IPS-18a (cell line): ENCODE results near the gene RCOR3.

Experiments used
- H3K27ac ChIP-seq: one replicate; pipeline ENCODE4 v1.5.1; 2013; ENCODE audit warnings: low read length
- H3K27me3 ChIP-seq: one replicate; pipeline ENCODE4 v1.6.1; 2013; ENCODE audit warnings: mild to moderate bottlenecking, low read length; ENCODE audit not compliant: control insufficient read depth, insufficient read depth
- H3K36me3 ChIP-seq: one replicate; pipeline ENCODE4 v1.6.1; 2013; ENCODE audit warnings: low read depth, low read length; ENCODE audit not compliant: control insufficient read depth
- H3K4me1 ChIP-seq: one replicate; pipeline ENCODE4 v1.6.1; 2013; ENCODE audit warnings: low read depth, low read length; ENCODE audit not compliant: control insufficient read depth
- H3K4me3 ChIP-seq: one replicate; pipeline ENCODE4 v1.5.1; 2013; ENCODE audit warnings: low read length
- H3K9ac ChIP-seq: one replicate; pipeline ENCODE4 v1.6.1; 2013; ENCODE audit warnings: mild to moderate bottlenecking, low read length, moderate library complexity
- H3K9me3 ChIP-seq: one replicate; pipeline ENCODE4 v1.6.1; 2013; ENCODE audit warnings: low read depth, low read length; ENCODE audit not compliant: control insufficient read depth

The RCOR3 gene

GRCh38 chr1:211328084-211328694, 69.0 kb downstream of the RCOR3 start:
- Histone ChIP-seq H3K27ac (no peak overlapping the region), H3K9me3 (no peaks in the 10 kb centered on the region), H3K27me3 (peaks cover 10% of the 10 kb centered on the region), H3K4me3 (peak overlapping the region; percentile 75), H3K9ac (no peak overlapping the region), H3K36me3 (no peaks in the 10 kb centered on the region), H3K4me1 (peaks cover 20% of the 10 kb centered on the region)

GRCh38 chr1:211328866-211329475, 69.8 kb downstream of the RCOR3 start:
- H3K4me1 ChIP-seq = peaks cover 20% of the 10 kb centered on the region
- no peak overlapping the region for H3K9ac ChIP-seq
- no peaks in the 10 kb centered on the region for H3K36me3 ChIP-seq
- H3K4me3 ChIP-seq = no peak overlapping the region
- peaks cover 10% of the 10 kb centered on the region for H3K27me3 ChIP-seq
- H3K27ac ChIP-seq = no peak overlapping the region
- H3K9me3 ChIP-seq = no peaks in the 10 kb centered on the region

DNA sequence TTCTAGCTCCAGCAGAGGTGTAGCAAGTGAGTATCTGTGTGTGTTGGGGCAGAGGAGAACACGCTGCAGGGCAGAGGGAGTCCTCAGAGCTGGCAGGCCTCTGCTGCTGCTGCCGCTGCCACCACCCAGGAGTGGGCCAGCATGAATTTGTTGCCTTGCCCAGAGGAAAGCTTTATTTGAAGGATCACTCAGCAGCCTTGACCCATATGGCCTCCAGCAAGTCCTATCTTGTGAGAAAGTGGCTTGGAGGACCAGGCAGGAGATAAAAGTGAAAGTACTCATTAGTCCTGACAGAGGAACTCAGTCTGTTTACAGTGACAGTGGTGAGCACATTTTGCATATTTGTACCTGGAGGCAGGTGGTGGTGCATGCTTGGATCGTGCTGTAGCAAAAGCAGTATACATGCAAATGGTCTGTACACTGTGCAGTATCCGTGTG, 70.6 kb downstream of the RCOR3 start:
- H3K36me3 ChIP-seq = no peaks in the 10 kb centered on the region
- H3K9me3 ChIP-seq = no peaks in the 10 kb centered on the region
- H3K27ac ChIP-seq = no peak overlapping the region
- H3K9ac ChIP-seq = no peak overlapping the region
- no peak overlapping the region for H3K4me3 ChIP-seq
- H3K27me3 ChIP-seq = peaks cover 10% of the 10 kb centered on the region
- H3K4me1 ChIP-seq = peaks cover 20% of the 10 kb centered on the region

DNA sequence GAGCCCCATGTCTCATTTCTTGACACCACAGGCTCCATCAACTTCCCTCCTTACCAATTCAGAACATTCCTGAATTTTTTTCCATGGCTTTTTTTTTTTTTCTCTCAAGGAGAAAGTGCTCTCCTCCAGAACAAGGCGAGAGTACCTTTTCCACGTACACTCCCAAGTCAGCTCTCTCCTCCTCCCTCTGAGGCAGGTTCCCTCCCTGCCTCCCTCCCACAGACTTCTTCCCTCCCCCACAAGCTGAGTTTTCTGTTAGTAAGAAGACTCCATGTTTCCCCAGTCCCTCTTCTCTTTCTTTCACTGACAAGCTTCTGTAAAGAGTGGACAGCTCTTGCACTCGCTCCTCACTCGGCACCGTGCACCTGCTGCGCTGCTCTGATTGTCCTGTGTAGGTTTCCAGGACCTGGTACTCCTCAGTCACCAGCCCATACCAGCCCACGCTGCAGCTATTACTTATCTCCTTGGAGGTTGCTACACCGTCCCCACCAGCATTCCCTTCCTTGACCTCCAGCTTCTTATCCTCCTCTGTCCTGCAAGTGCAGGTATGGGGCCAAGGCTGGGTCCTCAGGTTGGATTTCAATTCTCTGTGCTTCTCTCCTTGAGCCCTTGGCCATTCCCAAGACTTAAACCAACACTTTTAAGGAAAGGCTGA, 71.2 kb downstream of the RCOR3 start:
- H3K4me3 ChIP-seq = no peak overlapping the region
- H3K9me3 ChIP-seq = no peaks in the 10 kb centered on the region
- H3K36me3 ChIP-seq = no peaks in the 10 kb centered on the region
- peaks cover 9% of the 10 kb centered on the region for H3K27me3 ChIP-seq
- no peak overlapping the region for H3K9ac ChIP-seq
- peaks cover 21% of the 10 kb centered on the region for H3K4me1 ChIP-seq
- no peak overlapping the region for H3K27ac ChIP-seq

DNA sequence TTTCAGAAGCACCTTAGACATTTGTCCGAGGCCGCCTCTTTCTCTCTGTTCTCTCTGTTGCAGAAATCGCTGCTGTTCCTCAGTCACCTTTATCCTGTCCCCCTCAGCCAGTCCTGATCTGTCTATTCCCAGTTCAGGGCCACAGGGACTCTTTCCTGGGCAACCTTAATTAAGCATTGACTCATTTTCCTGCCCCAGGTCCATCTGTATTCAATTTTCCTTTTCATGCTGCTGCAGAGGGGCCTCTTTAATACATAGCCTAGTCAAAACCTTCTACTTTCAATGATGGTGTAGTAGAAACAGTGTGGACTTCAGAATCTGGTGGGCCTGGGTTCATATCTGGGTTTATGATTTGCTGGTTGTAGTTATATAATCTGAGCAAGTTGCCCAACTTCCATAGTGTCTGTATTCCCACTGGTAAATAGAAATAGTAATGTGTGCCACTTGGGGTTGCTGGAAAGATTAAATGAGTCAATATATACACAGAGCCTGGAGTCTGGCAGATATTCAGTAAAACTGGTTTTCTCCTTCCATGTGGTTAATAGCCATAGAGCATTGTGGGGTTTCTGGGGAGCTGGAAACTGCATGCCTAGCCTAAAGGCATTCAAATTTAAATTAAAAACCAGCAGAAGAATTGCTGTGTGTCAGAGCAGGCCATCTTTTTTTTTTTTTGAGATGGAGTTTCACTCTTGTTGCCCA, 72.0 kb downstream of the RCOR3 start:
- H3K36me3 ChIP-seq = no peaks in the 10 kb centered on the region
- peaks cover 27% of the 10 kb centered on the region for H3K4me1 ChIP-seq

GRCh38 chr1:211332036-211332616, 73.0 kb downstream of the RCOR3 start:
- H3K4me1 ChIP-seq = peaks cover 27% of the 10 kb centered on the region
- H3K27ac ChIP-seq = no peak overlapping the region
- H3K36me3 ChIP-seq = no peaks in the 10 kb centered on the region

More for the DNA sequence above, 72.0 kb downstream of the RCOR3 start:
- no peak overlapping the region for H3K4me3 ChIP-seq
- peaks cover 5% of the 10 kb centered on the region for H3K27me3 ChIP-seq
- no peak overlapping the region for H3K27ac ChIP-seq
- no peak overlapping the region for H3K9ac ChIP-seq
- H3K9me3 ChIP-seq = no peaks in the 10 kb centered on the region

GRCh38 chr1:211332830-211333229, 73.7 kb downstream of the RCOR3 start:
- Histone ChIP-seq H3K4me3 (no peak overlapping the region), H3K27ac (no peak overlapping the region), H3K9me3 (no peaks in the 10 kb centered on the region), H3K9ac (no peak overlapping the region), H3K27me3 (peaks cover 2% of the 10 kb centered on the region), H3K4me1 (peaks cover 24% of the 10 kb centered on the region), H3K36me3 (no peaks in the 10 kb centered on the region)

More at GRCh38 chr1:211332036-211332616, 73.0 kb downstream of the RCOR3 start:
- no peaks in the 10 kb centered on the region for H3K9me3 ChIP-seq
- H3K4me3 ChIP-seq = no peak overlapping the region
- H3K27me3 ChIP-seq = peaks cover 5% of the 10 kb centered on the region
- H3K9ac ChIP-seq = no peak overlapping the region

DNA sequence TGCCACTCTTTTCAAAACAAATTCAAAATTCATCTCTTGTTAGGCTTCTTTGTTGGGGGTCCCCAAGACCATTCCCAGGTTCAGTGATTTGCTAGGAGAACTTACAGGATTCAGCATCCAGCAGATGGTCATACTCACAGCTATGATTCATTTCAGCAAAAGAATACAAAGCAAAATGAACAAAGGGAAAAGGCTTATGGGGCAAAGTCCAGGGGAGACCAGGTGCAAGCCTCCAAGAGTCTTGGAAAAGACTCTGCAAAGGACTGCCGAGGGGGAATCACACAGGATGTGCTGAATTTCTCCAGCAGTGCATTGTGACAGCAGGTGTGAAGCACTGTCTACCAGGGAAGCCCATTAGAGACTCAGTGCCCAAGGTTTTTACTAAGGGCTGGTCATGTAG, 74.7 kb downstream of the RCOR3 start:
- H3K36me3 ChIP-seq = no peaks in the 10 kb centered on the region
- no peak overlapping the region for H3K27ac ChIP-seq
- H3K4me1 ChIP-seq = peaks cover 21% of the 10 kb centered on the region

DNA sequence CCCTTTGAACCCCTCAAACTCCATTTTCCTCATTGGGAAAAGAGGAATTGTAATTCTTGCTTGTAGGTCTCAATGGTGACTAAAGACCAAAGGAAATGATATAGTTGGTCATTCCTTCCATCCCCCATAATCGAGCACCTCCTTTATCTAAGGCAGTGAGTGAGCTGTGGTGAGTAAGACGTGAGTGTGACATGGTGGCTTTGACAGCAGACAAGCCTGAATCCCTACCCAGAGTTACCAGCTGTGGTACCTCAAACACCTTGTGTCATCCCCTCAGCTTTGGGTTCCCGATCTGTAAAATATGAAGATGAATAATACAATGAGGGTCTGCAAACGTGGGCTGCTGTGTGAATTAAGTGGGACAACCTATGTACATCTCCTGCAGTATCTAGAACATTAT, 75.8 kb downstream of the RCOR3 start:
- H3K27ac ChIP-seq = no peak overlapping the region
- no peaks in the 10 kb centered on the region for H3K9me3 ChIP-seq
- no peaks in the 10 kb centered on the region for H3K27me3 ChIP-seq
- no peaks in the 10 kb centered on the region for H3K36me3 ChIP-seq
- H3K9ac ChIP-seq = no peak overlapping the region
- H3K4me3 ChIP-seq = no peak overlapping the region
- H3K4me1 ChIP-seq = peaks cover 21% of the 10 kb centered on the region

More for the DNA sequence above, 74.7 kb downstream of the RCOR3 start:
- Histone ChIP-seq H3K27me3 (no peaks in the 10 kb centered on the region), H3K9me3 (no peaks in the 10 kb centered on the region), H3K9ac (no peak overlapping the region), H3K4me3 (no peak overlapping the region)

DNA sequence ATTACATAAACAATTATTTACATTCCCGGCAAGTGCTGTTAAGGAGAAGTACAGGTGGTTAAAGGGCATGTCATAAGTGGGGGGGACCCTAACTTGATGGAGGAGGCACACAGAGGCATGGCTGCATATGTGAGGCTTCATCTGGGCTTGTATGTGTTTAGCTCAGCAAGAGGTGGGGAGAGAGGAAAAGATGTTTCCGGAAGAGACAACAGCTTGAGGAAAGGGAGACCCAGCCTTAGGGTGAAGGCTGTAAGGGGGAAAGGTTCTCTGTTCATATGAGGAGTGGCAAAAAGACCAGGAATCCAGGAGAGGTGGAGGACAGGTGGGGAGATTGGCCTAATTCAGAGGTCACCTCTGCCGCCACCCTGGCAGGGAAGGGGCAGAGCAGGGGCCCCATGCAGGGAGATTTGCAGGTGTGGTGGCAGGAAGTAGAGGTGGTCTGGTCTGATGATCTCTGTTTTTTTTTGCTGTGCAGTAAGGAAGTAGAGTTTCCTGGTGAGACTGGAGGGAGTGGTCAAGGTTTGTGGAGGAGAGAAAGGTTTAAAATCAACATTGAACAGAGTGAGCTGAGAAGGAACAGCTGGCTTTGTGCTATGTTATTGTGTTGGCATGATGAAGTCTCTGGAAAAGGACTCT, 76.5 kb downstream of the RCOR3 start:
- Histone ChIP-seq H3K27ac (no peak overlapping the region), H3K9me3 (no peaks in the 10 kb centered on the region), H3K4me3 (no peak overlapping the region), H3K4me1 (peaks cover 14% of the 10 kb centered on the region), H3K36me3 (no peaks in the 10 kb centered on the region), H3K9ac (no peak overlapping the region), H3K27me3 (no peaks in the 10 kb centered on the region)

DNA sequence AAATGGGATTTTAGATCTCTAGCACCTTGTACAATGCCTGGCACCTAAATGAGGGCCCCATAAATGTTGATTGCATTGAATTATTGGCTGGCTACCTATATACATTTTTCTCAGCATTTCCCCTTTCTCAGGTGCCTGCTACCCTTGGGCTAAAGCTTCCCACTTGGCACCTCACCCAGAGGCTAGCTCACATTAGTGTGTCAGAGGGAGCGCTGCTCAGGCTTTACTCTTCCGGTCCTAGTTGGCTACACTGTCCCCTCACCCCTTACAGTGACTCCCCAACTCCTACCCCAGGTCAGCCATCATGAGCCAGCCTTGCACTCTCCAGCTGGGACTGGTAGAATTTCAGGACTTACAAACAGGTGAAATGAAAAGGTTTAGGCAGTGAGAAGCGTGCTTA, 77.0 kb downstream of the RCOR3 start:
- peaks cover 9% of the 10 kb centered on the region for H3K4me1 ChIP-seq
- H3K27ac ChIP-seq = no peak overlapping the region
- H3K4me3 ChIP-seq = no peak overlapping the region
- H3K9me3 ChIP-seq = no peaks in the 10 kb centered on the region
- no peaks in the 10 kb centered on the region for H3K36me3 ChIP-seq
- H3K9ac ChIP-seq = no peak overlapping the region
- H3K27me3 ChIP-seq = no peaks in the 10 kb centered on the region
